Inflammatory macrophage (primary cell): ENCODE data around the gene RASSF9.

Experiments used
- DNase-seq, 2 donors: peaks; one replicate each; pipeline ENCODE4 v3.0.0-alpha.2; 2020 to 2022
- total RNA-seq, 18 experiments: gene quantifications; one replicate each; lab custom pipeline; 2026; ENCODE audit warnings: mixed read lengths in 6 of 18, inconsistent platforms in 2 of 18; lab: John Stamatoyannopoulos, UW

The RASSF9 gene
- 0 to 0.31 (median 0.02) reads per million in 18 experiments for total RNA-seq

DNA sequence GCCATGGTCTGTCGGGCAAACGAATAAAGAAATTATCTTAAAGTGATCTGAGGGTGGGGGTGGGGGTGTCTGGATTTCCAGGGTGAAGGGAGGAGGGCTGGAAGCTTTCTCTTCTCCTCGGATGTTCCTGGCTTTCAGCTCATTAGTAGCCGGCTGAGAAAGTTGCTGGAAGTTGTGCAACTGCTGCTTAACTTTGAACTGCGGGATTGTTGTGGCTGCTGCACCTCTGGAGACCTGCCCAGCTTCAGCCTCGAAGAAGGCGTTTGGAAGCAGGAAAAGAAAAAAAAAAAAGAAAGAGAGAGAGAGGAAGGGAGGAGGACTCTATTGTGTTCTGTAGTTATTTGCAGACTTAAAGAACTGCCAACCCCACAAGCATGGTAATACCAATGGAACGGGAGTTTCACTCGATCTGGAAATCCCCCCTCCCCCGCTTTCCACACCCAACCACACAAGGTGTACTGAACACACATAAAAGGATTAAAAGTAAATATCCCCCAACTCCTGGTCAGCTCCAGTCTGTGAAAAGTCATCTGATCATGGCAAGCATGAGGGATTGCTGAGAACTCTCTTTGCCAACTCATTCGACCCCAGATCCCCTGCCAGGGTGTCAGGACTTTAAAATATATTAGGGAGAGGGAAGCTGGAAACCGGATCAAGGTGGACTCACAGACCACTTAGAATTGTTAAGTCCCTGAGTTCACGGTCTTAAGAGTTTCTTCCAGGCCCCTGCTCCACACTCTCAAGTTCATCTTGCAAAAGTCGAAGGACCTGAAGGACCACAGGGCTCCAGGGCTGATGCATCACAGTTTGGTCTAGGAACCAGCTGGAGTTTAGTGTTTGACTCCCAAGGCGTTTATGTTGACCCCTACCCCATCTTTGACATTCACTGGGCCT lies at the start of gene RASSF9:
TSS of gene RASSF9 (minus strand) at position 213 of the 894 bp plus-strand sequence. CDS start at position 5, 208 bp downstream.
- DNase-seq, result no peak

DNA sequence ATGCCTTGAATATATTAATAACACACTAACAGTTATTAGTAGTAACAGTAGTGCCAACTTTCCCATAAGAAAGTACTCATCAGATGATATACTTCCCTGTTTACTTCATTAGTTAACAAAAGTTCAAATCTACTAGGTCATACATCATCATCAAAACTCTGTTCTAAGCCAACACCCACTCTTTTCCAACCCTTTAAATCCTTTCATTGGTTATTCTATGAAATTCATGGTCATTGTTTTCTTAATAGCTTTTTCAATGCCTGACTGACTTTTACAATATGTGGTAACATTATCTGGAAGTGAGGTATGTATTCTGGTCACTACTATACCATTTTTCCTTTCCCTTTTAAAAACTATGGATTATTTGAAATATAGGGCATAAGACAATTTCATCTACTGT lies 47.6 kb upstream of the RASSF9 start:
- no peak for DNase-seq

DNA sequence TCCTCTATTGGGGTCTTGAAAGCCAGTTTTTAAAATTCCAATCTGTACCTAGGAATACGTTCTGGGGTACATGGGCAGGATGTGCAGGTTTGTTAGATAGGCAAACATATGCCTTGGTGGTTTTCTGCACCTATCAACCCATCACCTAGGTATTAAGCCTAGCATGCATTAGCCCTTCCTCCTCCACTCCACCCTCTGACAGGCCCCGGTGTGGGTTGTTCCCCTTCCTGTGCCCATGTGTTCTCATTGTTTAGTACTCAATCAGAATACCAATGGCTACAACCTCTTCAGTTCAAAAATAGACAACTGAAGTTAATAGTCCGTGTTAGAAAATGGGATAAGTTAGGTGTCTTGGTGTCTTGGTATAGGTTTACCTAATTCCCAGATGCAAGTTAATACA lies 41.2 kb upstream of the RASSF9 start:
- no peak for DNase-seq

DNA sequence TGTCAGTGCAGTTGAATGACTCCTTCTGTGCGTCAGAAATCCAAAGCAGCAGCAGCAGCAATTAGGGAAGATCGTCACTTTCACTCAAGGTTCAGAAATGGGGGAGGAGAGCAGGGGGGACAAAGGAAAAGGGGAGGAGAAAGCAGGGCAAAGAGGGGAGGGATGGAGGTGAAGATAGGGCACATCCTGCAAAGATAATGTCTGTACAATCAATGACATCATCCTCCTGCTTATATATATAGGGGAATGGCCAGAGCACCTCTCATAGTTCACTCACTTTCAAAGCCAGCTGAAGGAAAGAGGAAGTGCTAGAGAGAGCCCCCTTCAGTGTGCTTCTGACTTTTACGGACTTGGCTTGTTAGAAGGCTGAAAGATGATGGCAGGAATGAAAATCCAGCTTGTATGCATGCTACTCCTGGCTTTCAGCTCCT lies 37.8 kb upstream of the RASSF9 start, which contains the start of gene NTS:
TSS of gene NTS (plus strand) at position 265 of the 431 bp plus-strand sequence. CDS start at position 374, 109 bp downstream.
- no peak for DNase-seq

DNA sequence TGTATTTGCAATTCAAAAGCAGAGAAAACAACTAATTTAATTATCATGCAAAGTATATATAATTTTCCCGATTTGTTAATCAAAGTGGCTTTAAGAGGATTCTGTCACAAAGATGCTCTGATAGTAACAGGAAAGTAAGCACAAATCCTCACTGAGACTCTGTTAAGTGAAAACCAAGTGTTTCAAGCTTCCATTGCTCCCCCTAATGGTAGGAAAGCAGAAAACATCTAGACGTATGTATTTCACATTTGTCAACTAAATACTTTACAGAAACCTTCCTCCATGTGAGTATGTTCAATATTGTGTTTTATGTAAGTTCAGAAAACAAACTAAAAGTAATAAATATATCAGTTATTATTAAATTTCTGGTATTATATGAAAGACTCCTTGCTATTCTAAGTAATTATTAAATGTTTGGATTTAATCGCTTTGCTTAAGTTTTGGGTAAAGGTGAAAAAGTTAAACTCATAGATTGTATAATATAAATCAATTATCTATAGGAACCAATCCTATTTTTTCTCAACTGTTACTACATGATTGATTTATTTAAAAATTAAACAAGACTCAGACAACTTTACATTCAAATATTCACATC lies 36.4 kb upstream of the RASSF9 start:
- peak; percentile 51 for DNase-seq

DNA sequence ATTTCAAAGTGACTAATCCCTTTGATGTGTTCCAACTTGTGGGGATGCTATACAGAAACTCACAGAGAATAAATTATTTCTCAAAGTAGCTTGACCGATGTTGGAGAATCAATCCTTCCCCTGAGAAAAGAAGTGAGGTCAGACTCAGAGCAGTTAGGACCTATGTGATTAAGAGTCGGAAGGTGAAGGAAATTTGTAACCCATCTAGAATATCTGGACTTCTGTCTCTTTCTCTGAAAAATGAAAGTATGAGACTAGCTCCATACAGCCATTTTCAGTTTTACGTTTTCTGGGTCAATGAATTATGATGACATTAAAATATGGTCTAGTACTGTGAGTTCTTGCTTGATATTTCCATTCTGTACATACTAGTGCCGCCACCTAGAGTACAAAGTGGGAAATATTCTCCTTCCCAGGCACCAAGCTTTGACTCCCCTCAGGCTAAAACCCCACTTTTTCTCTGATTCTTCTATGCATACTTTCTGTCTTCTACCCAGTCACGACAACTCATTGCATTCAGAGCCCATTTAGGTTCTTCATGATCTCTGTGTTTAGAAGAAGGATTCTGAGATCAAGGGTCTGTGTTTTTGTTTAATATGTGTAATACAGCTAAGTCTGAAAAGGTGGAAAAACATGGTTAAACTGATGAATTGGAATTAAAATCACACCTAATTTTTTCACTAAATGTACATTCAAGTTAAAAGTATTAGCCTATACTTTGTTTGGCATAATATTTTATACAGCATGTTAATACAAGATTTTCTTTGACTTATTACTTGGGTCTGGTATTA lies 31.0 kb upstream of the RASSF9 start:
- peak; percentile 43 to 56 for DNase-seq

DNA sequence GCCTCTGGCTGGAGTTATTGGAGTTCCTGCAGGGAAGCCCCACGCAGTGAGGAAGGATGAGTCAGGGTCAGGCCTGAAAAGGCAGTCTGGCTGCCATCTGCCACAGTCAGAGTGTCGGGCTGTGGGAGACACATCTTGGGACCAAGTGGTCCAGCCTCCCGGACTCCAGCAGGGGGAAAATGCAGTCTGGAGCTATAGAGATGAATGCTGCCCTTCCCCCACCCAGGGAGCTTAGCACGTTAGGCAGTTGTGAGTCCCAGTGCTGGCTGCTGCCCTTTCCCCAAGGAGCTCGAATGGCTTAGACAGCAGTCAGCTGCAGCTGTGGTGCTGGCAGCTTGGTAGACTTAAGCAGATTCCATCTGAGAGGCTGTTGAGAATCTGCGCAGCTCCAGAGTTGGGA lies 29.7 kb upstream of the RASSF9 start:
- no peak for DNase-seq

DNA sequence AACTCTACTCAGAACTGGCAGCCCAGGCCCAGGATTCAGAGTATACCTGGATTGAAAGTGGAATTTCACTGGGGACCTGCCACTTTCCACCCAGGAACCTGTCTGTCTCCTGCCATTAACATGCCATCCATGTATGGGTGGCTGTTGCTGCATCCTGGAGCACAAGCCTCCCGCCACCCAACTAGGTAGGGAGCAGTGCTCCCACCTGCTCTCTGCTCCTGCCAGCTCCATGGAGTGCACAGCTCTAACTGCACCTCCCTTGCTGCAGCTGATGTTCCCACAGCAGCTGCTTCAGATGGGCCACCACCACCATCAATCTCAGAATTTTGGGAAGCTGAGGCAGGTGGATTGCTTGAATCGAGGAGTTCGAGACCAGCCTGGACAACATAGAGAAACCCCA lies 20.8 kb upstream of the RASSF9 start:
- DNase-seq, result no peak

DNA sequence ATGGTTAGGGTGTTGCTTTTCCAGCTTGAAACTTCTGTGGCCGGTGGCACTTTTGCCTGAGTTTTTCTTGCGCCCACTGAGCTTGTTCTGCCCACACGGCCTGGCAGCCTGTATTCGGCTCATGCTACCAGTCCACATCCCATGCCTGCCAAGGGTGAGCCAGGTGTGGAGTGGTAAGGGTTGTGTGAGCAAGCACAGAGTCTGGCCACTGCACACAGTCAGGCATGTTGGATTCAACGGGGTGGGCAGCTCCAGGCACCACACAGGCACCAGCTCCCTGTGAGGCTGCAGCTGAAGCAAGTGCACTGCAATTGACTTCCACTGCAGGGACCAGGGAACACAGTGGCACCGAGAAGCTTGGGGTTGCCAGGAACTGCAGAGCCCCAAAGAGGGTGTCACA lies 19.1 kb upstream of the RASSF9 start:
- no peak for DNase-seq

DNA sequence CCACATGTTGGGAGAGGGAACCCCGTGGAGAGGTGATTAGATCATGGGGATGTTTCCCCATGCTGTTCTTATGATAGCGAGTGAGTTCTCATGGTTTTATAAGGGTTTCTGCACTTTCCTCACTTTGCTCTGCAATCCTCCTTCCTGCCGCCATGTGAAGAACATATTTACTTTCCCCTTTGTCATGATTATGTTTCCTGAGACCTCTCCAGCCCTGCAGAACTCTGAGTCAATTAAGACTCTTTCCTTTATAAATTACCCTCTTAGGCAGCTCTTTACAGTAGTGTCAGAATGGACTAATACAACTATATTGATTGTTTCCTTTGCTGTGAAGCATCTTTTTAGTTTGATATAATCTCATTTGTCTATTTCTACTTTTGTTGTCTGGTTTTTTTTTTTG lies 13.1 kb upstream of the RASSF9 start:
- DNase-seq, result no peak

DNA sequence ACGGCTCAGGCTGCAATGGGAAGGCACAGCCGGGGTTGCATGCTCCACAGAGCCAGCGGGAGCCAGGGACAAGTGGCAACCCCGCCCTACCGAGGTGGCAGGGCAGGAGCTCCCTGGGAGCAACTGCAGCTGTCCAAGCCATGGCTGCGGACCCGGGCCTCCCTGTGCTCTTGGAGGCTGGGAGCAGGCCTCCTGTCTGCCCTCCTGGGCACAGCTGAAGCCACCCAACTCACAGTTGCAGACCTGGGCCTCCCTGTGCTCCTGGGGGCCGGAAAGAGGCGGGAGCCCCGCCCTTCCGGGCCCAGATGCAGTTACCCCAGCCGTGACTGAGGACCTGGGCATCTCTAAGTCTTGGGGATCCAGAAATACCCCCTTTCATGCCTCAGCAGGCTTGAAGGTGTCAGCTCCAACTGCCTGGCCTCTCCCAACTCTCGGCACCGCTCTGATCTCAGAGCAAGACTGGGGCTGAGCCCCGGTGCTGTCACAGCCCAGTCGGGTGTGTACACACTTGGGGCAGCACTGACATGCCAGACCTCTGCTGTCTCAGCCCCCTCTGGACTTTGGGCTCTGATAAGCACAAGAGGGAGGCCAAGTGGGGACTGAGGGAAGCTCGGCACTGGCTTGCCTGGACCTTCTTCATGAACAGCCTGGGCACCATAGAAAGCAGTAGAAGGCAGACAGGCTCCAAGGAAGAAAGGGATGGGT lies 7.5 kb upstream of the RASSF9 start:
- DNase-seq, result no peak

DNA sequence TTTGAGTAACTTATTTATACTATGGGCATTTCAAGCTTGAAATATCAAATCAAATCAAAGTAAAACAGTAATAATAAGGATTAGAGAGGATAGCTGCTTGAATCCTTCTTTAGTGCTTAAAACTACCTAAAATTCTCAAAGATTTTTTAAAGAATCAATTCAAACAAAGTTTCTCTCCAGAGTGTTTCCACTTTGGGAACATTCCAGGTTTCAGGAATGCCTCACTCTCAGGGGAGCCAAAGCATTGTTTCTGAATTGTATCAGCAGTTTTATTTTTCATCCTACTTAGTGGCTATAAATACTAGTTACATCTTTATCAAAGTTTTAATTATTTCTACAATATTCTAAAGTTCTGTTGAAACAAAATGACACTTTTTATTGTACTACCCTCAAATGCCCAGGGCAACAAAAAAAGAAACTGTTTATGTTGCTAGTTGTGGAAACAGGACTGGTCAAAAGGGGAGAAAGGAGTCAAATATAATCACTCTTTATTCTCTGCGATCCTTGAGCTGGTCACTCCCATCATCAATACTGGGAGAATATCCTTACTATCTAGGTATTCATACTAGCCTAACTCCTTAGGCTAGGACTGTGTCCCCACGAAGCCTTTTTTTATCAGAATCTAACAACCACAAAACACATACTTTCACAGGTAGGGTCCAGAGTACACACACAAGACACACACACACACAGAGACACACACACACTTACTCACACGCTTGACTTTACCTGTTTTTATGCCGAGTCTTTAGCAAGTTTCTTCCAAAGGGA lies 598 bp downstream of the RASSF9 start:
- no peak for DNase-seq

DNA sequence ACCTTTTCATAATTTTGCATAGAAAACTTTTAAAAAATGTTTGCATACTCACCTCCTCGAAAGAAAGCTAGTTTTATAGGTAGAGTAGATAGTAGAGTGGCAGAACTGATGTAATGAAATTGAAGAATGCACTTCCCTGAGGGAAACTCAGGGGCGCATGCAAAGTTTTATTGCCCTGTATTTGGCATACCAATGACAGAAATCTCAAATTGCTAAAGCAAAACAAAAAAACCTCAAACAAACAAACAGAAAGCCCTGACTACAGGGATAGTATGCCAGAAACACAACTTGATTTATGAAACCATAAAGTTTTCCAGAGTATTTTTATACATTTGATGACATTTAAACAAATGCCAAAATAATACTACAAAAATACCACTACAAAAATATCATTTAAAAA lies 1.8 kb downstream of the RASSF9 start:
- DNase-seq, result no peak

DNA sequence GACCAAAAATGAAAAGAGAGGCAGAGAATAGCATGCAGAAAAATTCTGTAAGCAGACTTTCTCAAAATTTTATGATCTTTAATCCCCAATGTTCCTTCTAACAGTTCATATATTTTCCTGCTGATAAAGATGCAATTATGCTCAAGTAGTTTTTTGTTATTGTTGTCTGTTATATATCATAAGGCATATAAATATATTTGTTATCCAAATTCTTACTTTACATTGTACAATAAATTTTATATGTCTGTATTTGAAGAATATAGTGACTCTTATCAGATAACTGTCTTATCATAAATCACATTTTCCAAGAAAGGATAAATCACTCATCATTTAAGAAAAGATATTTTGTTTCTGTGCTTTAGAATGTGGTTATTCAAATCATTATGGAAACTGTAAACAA lies 2.6 kb downstream of the RASSF9 start:
- no peak for DNase-seq

DNA sequence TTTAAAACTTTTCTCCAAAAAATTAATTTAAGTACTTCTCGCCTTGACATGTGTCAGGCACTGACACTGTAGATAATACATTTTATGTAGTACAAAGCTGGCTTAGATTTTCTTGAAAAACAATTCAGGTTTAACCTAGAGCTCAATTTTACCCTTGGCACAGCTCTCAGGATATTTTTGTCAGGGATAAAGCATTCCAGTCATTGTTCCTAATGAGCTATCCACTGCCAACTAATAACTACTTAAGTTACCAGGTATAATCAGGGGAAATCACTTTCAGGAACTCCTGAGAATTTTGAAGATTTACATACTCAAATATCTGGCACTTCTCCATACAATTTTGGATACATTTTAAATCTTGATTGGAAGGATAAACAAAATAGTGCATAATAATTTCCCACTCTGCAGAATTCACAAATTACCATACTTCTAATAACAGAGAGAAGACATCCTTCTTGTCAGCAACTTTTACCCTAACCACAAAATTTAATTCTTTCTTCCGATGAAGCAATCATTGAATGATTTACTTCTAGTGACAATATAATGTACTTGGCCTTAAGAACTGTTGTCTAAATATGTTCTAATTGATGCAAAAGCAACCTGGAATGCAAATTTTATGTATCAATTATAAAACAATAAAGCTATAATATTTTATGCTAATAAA lies 4.8 kb downstream of the RASSF9 start:
- no peak for DNase-seq

DNA sequence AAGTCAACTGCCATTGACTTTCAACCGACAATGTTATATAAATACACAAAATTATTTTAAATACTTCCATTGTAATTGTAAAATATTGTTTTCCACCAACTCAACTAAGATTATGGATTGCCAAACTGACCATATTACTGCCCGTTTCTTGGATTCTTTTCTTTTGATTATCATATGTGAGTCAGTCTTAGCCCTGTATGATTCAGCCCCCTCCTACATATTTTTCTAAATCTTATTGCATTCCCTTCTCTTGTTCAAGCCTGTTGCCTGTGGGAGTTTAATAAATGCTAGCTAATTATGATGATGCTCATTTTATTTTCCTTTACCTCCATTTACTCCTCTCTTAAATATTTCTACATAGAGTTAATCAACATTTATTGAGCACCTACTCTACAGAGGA lies 6.8 kb downstream of the RASSF9 start:
- no peak for DNase-seq

DNA sequence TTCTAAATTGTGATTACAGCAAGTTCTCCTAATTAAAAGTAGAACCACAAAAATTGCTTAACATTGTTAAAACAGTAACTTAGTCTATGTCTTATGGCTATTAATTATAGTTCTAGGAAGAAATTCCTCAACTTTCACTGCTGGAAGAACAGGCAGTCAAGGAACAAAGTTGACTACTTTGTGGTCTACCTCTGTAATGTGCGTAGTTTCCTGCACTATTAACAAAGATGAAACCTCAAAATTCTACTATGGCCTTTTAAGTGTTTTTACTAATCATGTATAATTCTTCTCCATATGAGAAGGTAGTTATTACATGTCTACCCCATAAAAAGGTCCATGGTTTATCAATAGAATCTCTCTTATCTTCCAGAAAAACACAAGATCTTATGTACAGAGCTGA lies 7.6 kb downstream of the RASSF9 start:
- DNase-seq, result no peak

DNA sequence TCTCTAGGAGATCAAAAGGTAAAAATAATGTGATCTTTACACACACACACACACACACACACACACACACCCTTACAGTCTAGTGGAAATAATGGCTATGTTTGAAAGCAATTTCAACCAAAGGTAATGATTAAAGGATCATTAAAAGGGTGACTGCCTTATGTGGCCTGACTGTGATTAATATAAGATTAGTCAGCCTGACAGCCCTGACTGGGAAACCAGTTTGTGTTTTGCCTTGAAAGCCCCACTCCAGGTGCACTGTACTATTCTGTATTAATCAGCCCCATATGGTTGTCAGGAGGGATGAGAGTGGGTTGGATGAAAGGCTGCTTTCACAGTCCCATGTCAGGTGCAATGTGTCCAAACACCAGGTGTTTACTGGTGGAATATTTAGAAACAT lies 10.5 kb downstream of the RASSF9 start:
- no peak for DNase-seq

DNA sequence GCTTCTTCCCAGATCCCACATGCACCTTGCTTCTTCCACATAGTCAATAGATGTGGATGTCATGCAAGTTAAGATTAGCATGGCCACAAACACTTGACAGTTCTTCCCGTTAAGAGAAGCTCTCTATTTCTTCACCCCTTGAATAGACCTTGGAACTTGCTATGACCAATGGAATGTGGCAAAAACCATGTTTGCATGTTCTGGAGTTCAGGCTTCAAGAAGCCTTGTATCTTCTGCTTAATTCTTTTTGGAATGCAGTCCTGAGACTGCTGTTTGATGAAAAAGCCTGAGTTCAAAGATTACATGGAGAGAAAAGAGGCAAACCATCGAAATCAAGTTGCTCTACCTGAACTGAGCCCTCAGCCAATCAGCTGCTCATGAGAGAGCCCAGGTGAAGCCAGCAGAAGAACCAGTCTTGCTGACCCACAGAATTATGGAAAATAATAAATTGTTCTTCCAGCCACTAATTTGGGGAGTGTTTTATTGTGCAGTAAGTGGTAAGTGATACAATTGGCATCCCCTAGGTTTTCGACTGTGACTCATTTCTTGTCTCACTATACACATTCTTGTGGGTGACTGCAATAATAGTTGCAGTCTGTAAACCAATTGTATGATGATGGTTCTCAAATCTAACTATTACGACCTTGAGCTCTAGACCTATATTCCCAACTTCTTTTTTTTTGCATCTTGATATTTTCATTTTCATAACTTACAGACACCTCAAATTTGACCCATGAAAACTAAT lies 12.6 kb downstream of the RASSF9 start:
- no peak for DNase-seq

DNA sequence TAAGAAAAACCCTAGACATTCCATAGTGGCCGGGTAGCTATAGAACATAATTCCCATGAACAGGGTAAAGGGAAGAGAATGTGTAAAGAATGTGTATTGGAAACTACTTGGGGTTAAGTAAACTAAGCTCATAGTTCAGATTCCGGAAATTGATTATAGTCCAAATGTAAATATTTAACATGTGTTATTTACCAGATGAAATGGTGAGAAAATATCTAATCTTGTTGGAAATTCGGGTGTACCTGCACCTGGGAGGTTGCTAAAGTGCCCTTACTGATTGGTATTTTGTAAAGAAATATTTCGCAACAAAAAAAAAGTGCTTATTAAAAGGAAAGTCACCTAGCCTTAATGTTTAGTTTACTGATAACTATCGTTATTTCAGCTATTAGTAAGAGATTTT lies 14.4 kb downstream of the RASSF9 start:
- DNase-seq, result no peak
